ENCODE measurements around the gene DICER1. TPM values are rescaled to one million over a fixed set of nuclear protein-coding genes. Genes with fewer than 3 reads are reported as not detected.

The DICER1 gene
- total and polyA plus RNA-seq, 11 donors: 5.4 to 57.9 (median 29.3) TPM

DNA sequence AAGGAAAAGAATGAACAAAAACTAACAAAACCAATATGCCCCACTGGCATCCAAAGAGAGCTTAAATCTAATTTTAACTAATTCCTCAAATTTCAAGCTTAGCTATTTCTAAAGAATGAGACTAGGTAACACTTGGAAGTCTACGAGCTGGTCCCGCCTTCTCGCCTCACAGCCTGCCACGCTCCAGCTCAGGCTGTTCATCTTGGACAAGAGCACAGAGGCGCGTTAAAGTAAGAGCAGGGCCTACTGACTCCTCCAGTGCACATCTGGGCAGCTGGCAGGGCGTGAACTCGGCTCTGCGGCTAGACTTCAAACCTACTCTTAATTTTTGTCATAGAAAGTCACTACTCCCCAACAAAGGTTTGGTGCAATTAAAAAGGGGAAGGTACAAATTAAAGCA, 64.6 kb downstream of the DICER1 start:
- peaks cover 0 to 27% (median 2%) of the 10 kb centered on the region in 12 donors for H3K4me1 ChIP-seq
- peaks cover 3 to 96% (median 88%) of the 10 kb centered on the region in 9 donors for H3K36me3 ChIP-seq
- H3K4me3 ChIP-seq: no peak overlapping the region
- DNase-seq: no peak
- TF ChIP-seq CTCF (IDR thresholded peaks at IDR 0.05) (no peak), POLR2A (IDR thresholded peaks at IDR 0.05) (no peak)
- no peak for ATAC-seq
- WGBS, 4 donors: 84 to 91% (median 88%) methylated on average over 9 of the region's 9 CpGs
- no peak overlapping the region for H3K27ac ChIP-seq
- intact Hi-C loops (cut with DNase I): loop anchor here in 2 of 10 donors (5.0 to 10.0 kb wide), 2 partner anchors 188 to 445 kb away; partner anchors contain the start of gene GLRX5 (in 1 of the 2)
- no peaks in the 10 kb centered on the region for H3K9me3 ChIP-seq
- no peaks in the 10 kb centered on the region for H3K27me3 ChIP-seq

GRCh38 chr14:95091581-95091980, 65.7 kb downstream of the DICER1 start:
- H3K4me3 ChIP-seq: no peak overlapping the region
- intact Hi-C loops (cut with DNase I): loop anchor here in 2 of 10 donors (5.0 to 10.0 kb wide), 2 partner anchors 187 to 446 kb away; partner anchors contain the start of gene GLRX5 (in 1 of the 2)
- H3K27me3 ChIP-seq: no peaks in the 10 kb centered on the region
- H3K4me1 ChIP-seq: peaks cover 0 to 19% (median 2%) of the 10 kb centered on the region in 12 donors
- 68 to 79% (median 72%) methylated on average over 4 of the region's 4 CpGs for WGBS, 4 donors
- DNase-seq: no peak
- no peak for TF ChIP-seq CTCF (IDR thresholded peaks at IDR 0.05)
- TF ChIP-seq POLR2A (IDR thresholded peaks at IDR 0.05): no peak
- no peak for ATAC-seq
- no peaks in the 10 kb centered on the region for H3K9me3 ChIP-seq
- no peak overlapping the region for H3K27ac ChIP-seq
- peaks cover 3 to 100% (median 96%) of the 10 kb centered on the region in 9 donors for H3K36me3 ChIP-seq

DNA sequence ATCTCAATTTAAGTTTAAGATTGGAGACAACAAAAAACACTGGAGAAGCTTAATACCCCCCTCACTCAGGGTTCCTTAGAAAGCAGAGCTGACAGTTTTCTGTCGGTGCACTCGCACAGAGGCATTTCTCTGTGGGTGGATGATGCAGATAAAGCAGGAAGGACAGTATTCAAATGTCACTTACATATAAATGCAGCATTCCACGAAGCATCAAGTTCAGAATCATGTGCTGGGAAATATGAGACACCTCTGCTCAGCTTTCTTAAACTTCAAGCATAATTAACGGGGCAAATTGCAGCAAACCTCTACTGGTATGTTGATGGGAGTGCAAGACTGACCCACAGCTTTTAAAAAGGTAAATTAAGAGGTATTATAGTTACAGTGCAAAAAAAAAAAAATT, 68.7 kb downstream of the DICER1 start:
- Histone ChIP-seq H3K4me1 (peaks cover 0 to 7% (median 0%) of the 10 kb centered on the region in 12 donors), H3K27me3 (no peaks in the 10 kb centered on the region), H3K27ac (no peak overlapping the region), H3K4me3 (no peak overlapping the region), H3K9me3 (no peaks in the 10 kb centered on the region), H3K36me3 (peaks cover 2 to 95% (median 91%) of the 10 kb centered on the region in 9 donors)
- WGBS, 4 donors: 57 to 64% (median 63%) methylated on average over 4 of the region's 4 CpGs
- no peak for ATAC-seq
- DNase-seq: no peak
- intact Hi-C loops (cut with DNase I): no loop called here
- no peak for TF ChIP-seq CTCF (IDR thresholded peaks at IDR 0.05)
- no peak for TF ChIP-seq POLR2A (IDR thresholded peaks at IDR 0.05)

- H3K27ac ChIP-seq: no peak overlapping the region
- no peaks in the 10 kb centered on the region for H3K9me3 ChIP-seq
- H3K4me3 ChIP-seq: no peak overlapping the region
- DNase-seq (no peak), ATAC-seq (no peak)
- H3K27me3 ChIP-seq: no peaks in the 10 kb centered on the region
- H3K4me1 ChIP-seq: peaks cover 0 to 1% (median 0%) of the 10 kb centered on the region in 12 donors
- intact Hi-C loops (cut with DNase I): no loop called here
- 85 to 90% (median 88%) methylated on average over 6 of the region's 6 CpGs for WGBS, 4 donors
- peaks cover 0 to 84% (median 81%) of the 10 kb centered on the region in 9 donors for H3K36me3 ChIP-seq
- TF ChIP-seq CTCF (IDR thresholded peaks at IDR 0.05) (no peak), POLR2A (IDR thresholded peaks at IDR 0.05) (no peak)
Measured at GRCh38 chr14:95087619-95088018, 69.7 kb downstream of the DICER1 start.

All from heart left ventricle (tissue), 16 donors.